ENCODE measurements around the gene TESPA1. TPM values are rescaled to one million over a fixed set of nuclear protein-coding genes. Genes with fewer than 3 reads are reported as not detected.
"Not testable (repeated sequence)": the region's sequence is repeated elsewhere in the genome, so short reads cannot be mapped to it uniquely, and the experiment has no call there.

The TESPA1 gene
- polyA plus RNA-seq, 1 donor (not counting 4 experiments of a cell fraction or from before 2014, with no cell fraction given): not detected

DNA sequence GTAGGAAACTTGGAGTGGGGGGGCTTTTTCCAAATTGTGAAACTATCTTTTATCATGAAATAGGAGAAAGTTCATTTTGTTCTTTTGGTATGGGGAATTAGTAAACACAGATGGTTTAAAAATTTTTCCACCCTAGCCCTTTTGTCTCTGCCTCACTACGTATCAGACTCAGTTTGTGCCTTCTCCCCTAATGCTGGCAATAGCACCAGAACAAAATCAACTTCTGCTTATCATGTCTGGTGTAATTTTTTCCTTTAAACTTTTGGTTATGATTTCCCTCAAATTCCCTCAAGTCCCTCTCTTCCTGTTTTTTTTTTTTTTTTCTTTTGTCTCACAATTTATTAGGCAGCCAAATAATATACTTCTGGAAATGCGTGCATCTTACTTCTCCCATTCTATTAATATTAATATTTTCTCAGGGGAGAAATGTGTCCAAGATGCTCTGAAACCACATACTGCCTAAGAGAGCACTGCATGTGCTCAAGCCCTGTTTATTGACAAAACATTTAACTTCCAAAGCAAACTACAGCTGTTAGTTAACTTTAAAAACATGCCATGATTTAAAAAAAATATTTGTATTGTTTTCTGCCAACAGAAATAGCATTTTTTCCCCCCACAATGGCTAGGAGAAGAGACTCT lies 35.4 kb downstream of the TESPA1 start:
- Histone ChIP-seq H3K9ac (ENCODE audit: control insufficient read depth, extremely low read depth, insufficient read depth, low read length) (no peak overlapping the region), H3K4me1 (ENCODE audit: control insufficient read depth, extremely low read depth, insufficient read depth, low read length) (no peaks in the 10 kb centered on the region), H3K79me2 (ENCODE audit: control insufficient read depth, insufficient read depth, low read length) (no peaks in the 10 kb centered on the region), H3K4me3 (ENCODE audit: control insufficient read depth in 2 of 3, extremely low read depth in 1 of 3, insufficient read depth in 2 of 3, low read depth in 1 of 3, low read length in 3 of 3) (no peak overlapping the region), H3K27ac (ENCODE audit: control insufficient read depth, insufficient read depth, low read length) (no peak overlapping the region), H3K27me3 (ENCODE audit: control insufficient read depth, extremely low read depth, insufficient read depth, low read length) (no peaks in the 10 kb centered on the region), H4K20me1 (ENCODE audit: control insufficient read depth, extremely low read depth, insufficient read depth, low read length) (no peaks in the 10 kb centered on the region), H3K36me3 (ENCODE audit: control insufficient read depth in 2 of 2, extremely low read depth in 1 of 2, insufficient read depth in 2 of 2, low read length in 2 of 2) (no peaks in the 10 kb centered on the region), H3K4me2 (ENCODE audit: control insufficient read depth, extremely low read depth, insufficient read depth, low read depth, low read length) (no peak overlapping the region), H3K9me3 (ENCODE audit: control insufficient read depth, low read depth, low read length) (no peaks in the 10 kb centered on the region), H2AFZ (ENCODE audit: control insufficient read depth, low read length) (no peak overlapping the region), H3K9me1 (ENCODE audit: control insufficient read depth, extremely low read depth, insufficient read depth, low read length) (no peaks in the 10 kb centered on the region)
- DNase-seq (ENCODE audit: low read depth, low spot score) (no peak), FAIRE-seq (no peak)
- dilution Hi-C loops (cut with MboI; ENCODE audit: extremely low pct_ligation_motif_present, low sequenced_read_pairs): no loop called here
- TF ChIP-seq, protein P1, sequence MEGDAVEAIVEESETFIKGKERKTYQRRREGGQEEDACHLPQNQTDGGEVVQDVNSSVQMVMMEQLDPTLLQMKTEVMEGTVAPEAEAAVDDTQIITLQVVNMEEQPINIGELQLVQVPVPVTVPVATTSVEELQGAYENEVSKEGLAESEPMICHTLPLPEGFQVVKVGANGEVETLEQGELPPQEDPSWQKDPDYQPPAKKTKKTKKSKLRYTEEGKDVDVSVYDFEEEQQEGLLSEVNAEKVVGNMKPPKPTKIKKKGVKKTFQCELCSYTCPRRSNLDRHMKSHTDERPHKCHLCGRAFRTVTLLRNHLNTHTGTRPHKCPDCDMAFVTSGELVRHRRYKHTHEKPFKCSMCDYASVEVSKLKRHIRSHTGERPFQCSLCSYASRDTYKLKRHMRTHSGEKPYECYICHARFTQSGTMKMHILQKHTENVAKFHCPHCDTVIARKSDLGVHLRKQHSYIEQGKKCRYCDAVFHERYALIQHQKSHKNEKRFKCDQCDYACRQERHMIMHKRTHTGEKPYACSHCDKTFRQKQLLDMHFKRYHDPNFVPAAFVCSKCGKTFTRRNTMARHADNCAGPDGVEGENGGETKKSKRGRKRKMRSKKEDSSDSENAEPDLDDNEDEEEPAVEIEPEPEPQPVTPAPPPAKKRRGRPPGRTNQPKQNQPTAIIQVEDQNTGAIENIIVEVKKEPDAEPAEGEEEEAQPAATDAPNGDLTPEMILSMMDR (optimal IDR thresholded peaks at IDR 0.05 in 1 of 3, IDR thresholded peaks at IDR 0.05 in 1 of 3, conservative IDR thresholded peaks at IDR 0.05 in 1 of 3; ENCODE audit: extremely low read depth in 1 of 3, insufficient read depth in 2 of 3, low read length in 3 of 3): no peak
- TF ChIP-seq EZH2 (IDR thresholded peaks at IDR 0.05; ENCODE audit: low read length): no peak

DNA sequence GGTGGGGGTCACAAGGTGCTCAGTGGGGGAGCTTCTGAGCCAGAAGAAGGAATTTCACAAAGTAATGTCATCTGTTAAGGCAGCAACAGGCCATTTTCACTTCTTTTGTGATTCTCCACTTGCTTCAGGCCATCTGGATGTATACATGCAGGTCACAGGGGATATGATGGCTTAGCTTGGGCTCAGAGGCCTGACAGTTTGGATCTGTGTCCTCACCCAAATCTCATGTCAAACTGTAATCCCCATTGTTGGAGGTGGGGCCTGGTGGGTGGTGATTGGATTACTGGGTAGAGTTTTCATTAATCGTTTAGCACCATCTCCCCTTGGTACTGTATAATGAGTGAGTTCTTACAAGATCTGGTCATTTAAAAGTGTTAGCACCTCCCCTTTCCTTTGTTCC lies 36.4 kb downstream of the TESPA1 start:
- Histone ChIP-seq H3K4me1 (ENCODE audit: control insufficient read depth, extremely low read depth, insufficient read depth, low read length) (no peaks in the 10 kb centered on the region), H3K27ac (ENCODE audit: control insufficient read depth, insufficient read depth, low read length) (no peak overlapping the region), H4K20me1 (ENCODE audit: control insufficient read depth, extremely low read depth, insufficient read depth, low read length) (no peaks in the 10 kb centered on the region), H3K36me3 (ENCODE audit: control insufficient read depth in 2 of 2, extremely low read depth in 1 of 2, insufficient read depth in 2 of 2, low read length in 2 of 2) (no peaks in the 10 kb centered on the region), H3K4me3 (ENCODE audit: control insufficient read depth in 2 of 3, extremely low read depth in 1 of 3, insufficient read depth in 2 of 3, low read depth in 1 of 3, low read length in 3 of 3) (no peak overlapping the region), H3K4me2 (ENCODE audit: control insufficient read depth, extremely low read depth, insufficient read depth, low read depth, low read length) (no peak overlapping the region), H3K9ac (ENCODE audit: control insufficient read depth, extremely low read depth, insufficient read depth, low read length) (no peak overlapping the region), H3K79me2 (ENCODE audit: control insufficient read depth, insufficient read depth, low read length) (no peaks in the 10 kb centered on the region), H3K9me1 (ENCODE audit: control insufficient read depth, extremely low read depth, insufficient read depth, low read length) (no peaks in the 10 kb centered on the region), H2AFZ (ENCODE audit: control insufficient read depth, low read length) (no peak overlapping the region), H3K9me3 (ENCODE audit: control insufficient read depth, low read depth, low read length) (no peaks in the 10 kb centered on the region), H3K27me3 (ENCODE audit: control insufficient read depth, extremely low read depth, insufficient read depth, low read length) (no peaks in the 10 kb centered on the region)
- dilution Hi-C loops (cut with MboI; ENCODE audit: extremely low pct_ligation_motif_present, low sequenced_read_pairs): no loop called here
- DNase-seq (ENCODE audit: low read depth, low spot score) (no peak), FAIRE-seq (no peak)
- no peak for TF ChIP-seq EZH2 (IDR thresholded peaks at IDR 0.05; ENCODE audit: low read length)

DNA sequence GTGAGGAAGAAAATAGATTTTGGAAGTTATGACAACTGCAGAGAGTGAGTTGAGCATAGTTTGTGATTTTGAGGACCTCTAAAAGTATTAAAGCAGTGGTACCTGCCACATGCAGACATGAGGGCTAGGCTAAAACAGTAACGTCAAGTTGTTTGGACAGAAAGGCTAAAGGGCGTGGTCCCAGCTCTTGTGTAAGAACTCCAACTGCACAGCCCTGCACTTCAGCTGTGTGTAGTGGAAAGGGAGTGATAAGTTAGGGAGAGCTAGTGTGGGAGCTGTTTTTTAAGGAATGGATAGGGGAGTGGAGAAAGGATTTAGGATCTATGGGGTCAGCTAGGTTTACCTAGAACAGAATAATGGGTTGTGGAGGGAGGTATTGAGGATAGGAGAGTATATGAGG lies 39.5 kb downstream of the TESPA1 start:
- H3K4me2 ChIP-seq (ENCODE audit: control insufficient read depth, extremely low read depth, insufficient read depth, low read depth, low read length): no peak overlapping the region
- no peaks in the 10 kb centered on the region for H3K79me2 ChIP-seq (ENCODE audit: control insufficient read depth, insufficient read depth, low read length)
- dilution Hi-C loops (cut with MboI; ENCODE audit: extremely low pct_ligation_motif_present, low sequenced_read_pairs): no loop called here
- TF ChIP-seq, protein P1 (optimal IDR thresholded peaks at IDR 0.05 in 1 of 3, IDR thresholded peaks at IDR 0.05 in 1 of 3, conservative IDR thresholded peaks at IDR 0.05 in 1 of 3; ENCODE audit: extremely low read depth in 1 of 3, insufficient read depth in 2 of 3, low read length in 3 of 3): no peak
- TF ChIP-seq EZH2 (IDR thresholded peaks at IDR 0.05; ENCODE audit: low read length): no peak
- H3K9me3 ChIP-seq (ENCODE audit: control insufficient read depth, low read depth, low read length): no peaks in the 10 kb centered on the region
- H3K36me3 ChIP-seq (ENCODE audit: control insufficient read depth in 2 of 2, extremely low read depth in 1 of 2, insufficient read depth in 2 of 2, low read length in 2 of 2): no peaks in the 10 kb centered on the region
- no peak for DNase-seq (ENCODE audit: low read depth, low spot score)
- FAIRE-seq: no peak
- no peak overlapping the region for H2AFZ ChIP-seq (ENCODE audit: control insufficient read depth, low read length)
- no peaks in the 10 kb centered on the region for H3K9me1 ChIP-seq (ENCODE audit: control insufficient read depth, extremely low read depth, insufficient read depth, low read length)
- no peaks in the 10 kb centered on the region for H4K20me1 ChIP-seq (ENCODE audit: control insufficient read depth, extremely low read depth, insufficient read depth, low read length)
- no peaks in the 10 kb centered on the region for H3K27me3 ChIP-seq (ENCODE audit: control insufficient read depth, extremely low read depth, insufficient read depth, low read length)
- no peak overlapping the region for H3K4me3 ChIP-seq (ENCODE audit: control insufficient read depth in 2 of 3, extremely low read depth in 1 of 3, insufficient read depth in 2 of 3, low read depth in 1 of 3, low read length in 3 of 3)
- H3K4me1 ChIP-seq (ENCODE audit: control insufficient read depth, extremely low read depth, insufficient read depth, low read length): no peaks in the 10 kb centered on the region
- H3K9ac ChIP-seq (ENCODE audit: control insufficient read depth, extremely low read depth, insufficient read depth, low read length): no peak overlapping the region
- H3K27ac ChIP-seq (ENCODE audit: control insufficient read depth, insufficient read depth, low read length): no peak overlapping the region

DNA sequence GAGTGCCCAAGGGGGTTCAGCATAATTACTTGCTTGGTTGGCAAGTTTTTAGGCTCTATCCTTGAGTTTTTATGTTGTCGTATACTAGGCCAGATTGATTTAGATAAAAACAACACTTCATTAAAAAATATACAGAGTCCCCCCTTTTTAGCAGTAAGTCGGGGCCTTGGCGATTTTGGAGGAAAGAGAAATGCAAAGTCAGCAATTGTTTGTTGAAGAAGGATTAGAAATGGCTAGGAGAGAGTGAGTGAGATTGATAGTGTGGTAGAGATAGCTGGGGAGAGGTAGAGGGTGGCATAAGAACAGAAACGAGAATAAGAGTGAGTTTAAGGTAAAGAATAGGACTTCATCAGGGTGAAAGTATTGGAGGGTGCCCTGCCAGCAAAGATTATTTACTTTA lies 41.3 kb downstream of the TESPA1 start:
- H3K9me1 ChIP-seq (ENCODE audit: control insufficient read depth, extremely low read depth, insufficient read depth, low read length); H3K9ac ChIP-seq (ENCODE audit: control insufficient read depth, extremely low read depth, insufficient read depth, low read length); H2AFZ ChIP-seq (ENCODE audit: control insufficient read depth, low read length); H3K27me3 ChIP-seq (ENCODE audit: control insufficient read depth, extremely low read depth, insufficient read depth, low read length); H3K27ac ChIP-seq (ENCODE audit: control insufficient read depth, insufficient read depth, low read length); dilution Hi-C loops (cut with MboI; ENCODE audit: extremely low pct_ligation_motif_present, low sequenced_read_pairs); H3K4me2 ChIP-seq (ENCODE audit: control insufficient read depth, extremely low read depth, insufficient read depth, low read depth, low read length); FAIRE-seq; H3K4me3 ChIP-seq (ENCODE audit: control insufficient read depth in 2 of 3, extremely low read depth in 1 of 3, insufficient read depth in 2 of 3, low read depth in 1 of 3, low read length in 3 of 3); H4K20me1 ChIP-seq (ENCODE audit: control insufficient read depth, extremely low read depth, insufficient read depth, low read length); DNase-seq (ENCODE audit: low read depth, low spot score); H3K4me1 ChIP-seq (ENCODE audit: control insufficient read depth, extremely low read depth, insufficient read depth, low read length); H3K9me3 ChIP-seq (ENCODE audit: control insufficient read depth, low read depth, low read length); H3K79me2 ChIP-seq (ENCODE audit: control insufficient read depth, insufficient read depth, low read length); H3K36me3 ChIP-seq (ENCODE audit: control insufficient read depth in 2 of 2, extremely low read depth in 1 of 2, insufficient read depth in 2 of 2, low read length in 2 of 2): not testable (repeated sequence)

Data from keratinocyte (primary cell).